Bronchial epithelial cell (primary cell): ENCODE results near the gene FSTL4. TPM values are rescaled to one million over a fixed set of nuclear protein-coding genes. Genes with fewer than 3 reads are reported as not detected.
"Not testable (repeated sequence)": the region's sequence is repeated elsewhere in the genome, so short reads cannot be mapped to it uniquely, and the experiment has no call there.

Experiments used
- DNase-seq: peaks from one replicate; pipeline ENCODE4 v3.0.0-alpha.2; 2010; ENCODE audit warnings: low read depth
- FAIRE-seq: peaks from 2 replicates; lab custom pipeline; 2011; peaks lifted over from hg19 to GRCh38; lab: Jason Lieb, UNC
- H3K27me3 ChIP-seq: 2 replicates; pipeline ENCODE4 v1.5.1; 2011; ENCODE audit warnings: low read length; ENCODE audit not compliant: control insufficient read depth, insufficient read depth
- H3K36me3 ChIP-seq: 2 replicates; pipeline ENCODE4 v1.5.1; 2011; ENCODE audit warnings: low read length; ENCODE audit not compliant: control insufficient read depth, insufficient read depth
- H3K4me3 ChIP-seq: 2 replicates; pipeline ENCODE4 v1.5.1; 2011; ENCODE audit warnings: mild to moderate bottlenecking, low read depth, low read length, control low read depth
- CTCF ChIP-seq: IDR thresholded peaks from 2 replicates; pipeline ENCODE4 v1.5.1; 2011; ENCODE audit warnings: mild to moderate bottlenecking, moderate library complexity, low read length, control low read depth, inconsistent platforms; ENCODE audit not compliant: insufficient read depth, severe bottlenecking
- total RNA-seq: library from RNA; depleted of rRNA; stranded (reverse); fragments of >200 nt; gene quantifications from 2 replicates; pipeline ENCODE4 v1.2.1, GENCODE V29; 2014

FSTL4 gene
- total RNA-seq, 1 donor from 2014 or later: not detected

GRCh38 chr5:133453084-133453780 lies 159.1 kb downstream of the FSTL4 start:
- Histone ChIP-seq H3K36me3 (no peaks in the 10 kb centered on the region), H3K27me3 (peaks cover 3% of the 10 kb centered on the region), H3K4me3 (no peak overlapping the region)
- no peak for FAIRE-seq
- TF ChIP-seq CTCF: no peak
- DNase-seq: no peak

GRCh38 chr5:133451926-133452325 lies 160.4 kb downstream of the FSTL4 start:
- DNase-seq (no peak), FAIRE-seq (no peak)
- Histone ChIP-seq H3K4me3 (no peak overlapping the region), H3K27me3 (peaks cover 3% of the 10 kb centered on the region), H3K36me3 (no peaks in the 10 kb centered on the region)
- TF ChIP-seq CTCF: no peak

DNA sequence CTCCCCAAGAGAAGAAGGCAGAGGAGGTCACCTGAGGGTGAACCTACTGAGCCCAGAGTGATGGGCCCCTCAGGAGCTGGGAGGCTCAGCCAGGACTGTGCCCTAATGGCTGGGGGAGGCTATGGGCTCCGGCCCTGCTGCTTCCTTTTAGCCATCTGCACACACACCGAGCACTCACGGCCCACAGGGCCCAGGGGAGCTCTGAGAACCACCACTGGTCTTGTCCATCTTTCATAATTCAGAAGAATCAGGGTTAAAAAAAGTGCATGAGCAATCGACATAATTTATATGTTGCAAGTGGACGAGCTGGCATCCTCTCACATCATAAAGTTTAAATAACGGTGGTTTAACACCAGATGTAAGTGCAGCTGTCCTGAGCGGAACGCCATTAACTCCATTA lies 162.1 kb downstream of the FSTL4 start:
- no peak for TF ChIP-seq CTCF
- peak; percentile 7 for FAIRE-seq

GRCh38 chr5:133449181-133449580 lies 163.2 kb downstream of the FSTL4 start:
- H3K36me3 ChIP-seq: no peaks in the 10 kb centered on the region
- H3K4me3 ChIP-seq: no peak overlapping the region
- FAIRE-seq (no peak), DNase-seq (no peak)
- TF ChIP-seq CTCF: no peak
- H3K27me3 ChIP-seq: peaks cover 3% of the 10 kb centered on the region

More for the DNA sequence above, 162.1 kb downstream of the FSTL4 start:
- no peak for DNase-seq
- no peak overlapping the region for H3K4me3 ChIP-seq
- H3K27me3 ChIP-seq: peaks cover 3% of the 10 kb centered on the region
- no peaks in the 10 kb centered on the region for H3K36me3 ChIP-seq

- H3K4me3 ChIP-seq: no peak overlapping the region
- DNase-seq (no peak), FAIRE-seq (no peak)
- TF ChIP-seq CTCF: no peak
- H3K27me3 ChIP-seq: no peaks in the 10 kb centered on the region
- H3K36me3 ChIP-seq: no peaks in the 10 kb centered on the region
These were observed 165.9 kb downstream of the FSTL4 start for GRCh38 chr5:133446440-133446839.

DNA sequence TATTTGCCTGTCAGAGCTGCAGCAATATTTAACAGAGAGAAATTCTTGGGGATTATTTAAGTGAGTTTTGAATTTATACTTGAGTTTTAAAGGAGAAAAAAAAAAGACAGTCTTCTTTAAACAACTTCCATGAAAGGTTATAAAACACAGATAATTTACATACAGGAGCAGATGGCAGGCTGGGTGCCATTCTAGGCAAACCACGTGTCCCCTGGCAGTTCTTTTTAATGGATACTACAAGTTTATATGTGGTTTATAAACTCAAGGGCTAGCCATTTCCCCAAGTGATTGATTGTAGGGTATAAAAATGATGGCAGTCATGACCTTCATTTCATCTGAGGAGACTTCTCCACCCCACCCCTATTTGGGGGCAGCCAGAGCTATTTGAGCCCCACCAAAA lies 166.6 kb downstream of the FSTL4 start:
- no peak for TF ChIP-seq CTCF
- no peaks in the 10 kb centered on the region for H3K27me3 ChIP-seq

GRCh38 chr5:133445204-133445603 lies 167.1 kb downstream of the FSTL4 start:
- H3K36me3 ChIP-seq, H3K4me3 ChIP-seq, DNase-seq, FAIRE-seq, H3K27me3 ChIP-seq: not testable (repeated sequence)

More for the DNA sequence above, 166.6 kb downstream of the FSTL4 start:
- FAIRE-seq (no peak), DNase-seq (no peak)
- no peaks in the 10 kb centered on the region for H3K36me3 ChIP-seq
- H3K4me3 ChIP-seq: no peak overlapping the region
